Epidermal melanocyte (primary cell): ENCODE measurements around the gene SYK.
"Not testable (repeated sequence)": the region's sequence is repeated elsewhere in the genome, so short reads cannot be mapped to it uniquely, and the experiment has no call there.

Source experiments
- DNase-seq: peaks from one replicate; pipeline ENCODE4 v3.0.0; 2011; ENCODE audit warnings: low spot score; ENCODE audit not compliant: insufficient read length

SYK gene

GRCh38 chr9:90801241-90801972 is at the start of gene SYK:
Gene SYK, plus strand, starts transcription at chr9:90801819. Its CDS starts 42,080 bp downstream, at chr9:90843899.
- no peak for DNase-seq

- DNase-seq: not testable (repeated sequence)
Observed at GRCh38 chr9:90755514-90756371, 45.9 kb upstream of the SYK start.

GRCh38 chr9:90760577-90760976 is 41.0 kb upstream of the SYK start:
- not testable (repeated sequence) for DNase-seq

- DNase-seq: no peak
Observed at GRCh38 chr9:90766731-90767130, 34.9 kb upstream of the SYK start.

GRCh38 chr9:90767523-90768100 is 34.0 kb upstream of the SYK start:
- DNase-seq: no peak

GRCh38 chr9:90770182-90770738 is 31.4 kb upstream of the SYK start:
- DNase-seq: no peak

- no peak for DNase-seq
Observed at GRCh38 chr9:90770927-90771326, 30.7 kb upstream of the SYK start.

- DNase-seq: no peak
Observed at GRCh38 chr9:90772386-90772785, 29.2 kb upstream of the SYK start.

GRCh38 chr9:90773617-90774016 is 28.0 kb upstream of the SYK start:
- no peak for DNase-seq

GRCh38 chr9:90774071-90774470 is 27.5 kb upstream of the SYK start:
- no peak for DNase-seq

GRCh38 chr9:90774682-90775081 is 26.9 kb upstream of the SYK start:
- DNase-seq: no peak

- no peak for DNase-seq
Observed at GRCh38 chr9:90775657-90776056, 26.0 kb upstream of the SYK start.

- no peak for DNase-seq
Observed at GRCh38 chr9:90778746-90779145, 22.9 kb upstream of the SYK start.

GRCh38 chr9:90783552-90783951 is 18.1 kb upstream of the SYK start:
- no peak for DNase-seq

GRCh38 chr9:90783964-90784363 is 17.7 kb upstream of the SYK start:
- DNase-seq: no peak

GRCh38 chr9:90787771-90788460 is 13.7 kb upstream of the SYK start:
- DNase-seq: no peak

- not testable (repeated sequence) for DNase-seq
Observed at GRCh38 chr9:90788527-90788926, 13.1 kb upstream of the SYK start.

GRCh38 chr9:90789408-90789807 is 12.2 kb upstream of the SYK start:
- DNase-seq: no peak

GRCh38 chr9:90789862-90790261 is 11.8 kb upstream of the SYK start:
- no peak for DNase-seq

- not testable (repeated sequence) for DNase-seq
Observed at GRCh38 chr9:90793024-90793423, 8.6 kb upstream of the SYK start.

- no peak for DNase-seq
Observed at GRCh38 chr9:90793729-90794128, 7.9 kb upstream of the SYK start.
